Gastroesophageal sphincter (tissue), 4 donors: Measurements from ENCODE around the gene TRAF3. TPM values are rescaled to one million over a fixed set of nuclear protein-coding genes. Genes with fewer than 3 reads are reported as not detected.

Experiments used
- ATAC-seq: fragments of 150-250 bp; one replicate; pipeline ENCODE4 v1.9.1; 2016; ENCODE audit warnings: mild to moderate bottlenecking, moderate library complexity
- H3K27ac ChIP-seq, 4 donors: fragments of 200-600 bp; sonication (generic) in 3 of 4; 1 replicate in 3 of 4; 2 replicates in 1 of 4; pipeline ENCODE4 v1.5.1; 2016 to 2019
- H3K27me3 ChIP-seq: fragments of 200-600 bp; sonication (generic); one replicate; pipeline ENCODE4 v1.5.1; 2019
- H3K36me3 ChIP-seq, 2 donors: fragments of 200-600 bp; sonication (generic); one replicate each; pipeline ENCODE4 v1.5.1; 2019; ENCODE audit warnings: control low read depth in 1 of 2
- H3K4me1 ChIP-seq, 3 donors: fragments of 200-600 bp; sonication (generic); 1 replicate in 2 of 3; 2 replicates in 1 of 3; pipeline ENCODE4 v1.5.1; 2016 to 2019; ENCODE audit warnings: control low read depth in 2 of 3
- H3K4me3 ChIP-seq, 2 donors: fragments of 200-600 bp; sonication (generic); one replicate each; pipeline ENCODE4 v1.5.1; 2019; ENCODE audit warnings: mild to moderate bottlenecking in 1 of 2, moderate library complexity in 1 of 2
- H3K9me3 ChIP-seq, 3 donors: fragments of 200-600 bp; sonication (generic); one replicate each; pipeline ENCODE4 v1.5.1; 2017 to 2019; ENCODE audit warnings: control low read depth in 2 of 3
- CTCF ChIP-seq, 4 experiments: fragments of 200-600 bp in 2 of 4; fragments of 450-650 bp in 2 of 4; sonication (generic) in 1 of 4; IDR thresholded peaks; one replicate each; pipeline ENCODE4 v1.5.1; 2017 to 2019; ENCODE audit warnings: antibody characterized with exemption in 4 of 4, mild to moderate bottlenecking in 2 of 4, moderate library complexity in 2 of 4
- EP300 ChIP-seq: sonication (generic); formaldehyde crosslinking; IDR thresholded peaks from one replicate; pipeline ENCODE4 v1.6.1; 2017; ENCODE audit warnings: antibody characterized with exemption, mild to moderate bottlenecking
- POLR2A ChIP-seq, 2 donors: fragments of 450-650 bp; IDR thresholded peaks; one replicate each; pipeline ENCODE4 v1.6.1; 2017; ENCODE audit warnings: antibody characterized with exemption in 2 of 2, mild to moderate bottlenecking in 2 of 2, moderate library complexity in 1 of 2
- POLR2AphosphoS5 ChIP-seq: sonication (generic); formaldehyde crosslinking; IDR thresholded peaks from one replicate; pipeline ENCODE4 v1.6.1; 2017; ENCODE audit warnings: antibody characterized with exemption
- WGBS, 2 donors: methylation state at CpG; one replicate each; pipeline ENCODE4 v1.1.5; 2018; ENCODE audit warnings: low coverage in 1 of 2; 5-methylcytosine and 5-hydroxymethylcytosine counted together
- total RNA-seq, 4 donors: library from RNA; depleted of rRNA; stranded (reverse); fragments of >200 nt; gene quantifications; one replicate each; pipeline ENCODE4 v1.1.0, GENCODE V29; 2016

Gene TRAF3
- total RNA-seq, 4 donors from 2014 or later, result 10.9 to 29.0 (median 18.7) TPM

- TF ChIP-seq CTCF (IDR thresholded peaks at IDR 0.05), result no peak
- TF ChIP-seq POLR2A (IDR thresholded peaks at IDR 0.05), result no peak
- TF ChIP-seq EP300, result no peak
- no peak for TF ChIP-seq POLR2AphosphoS5
- WGBS, 2 donors, result 100% methylated on average over 2 of the region's 3 CpGs; no CpG with 5 or more reads in 1 of the 2 donors
Observed at GRCh38 chr14:102736956-102737355, 40.3 kb upstream of the TRAF3 start.

GRCh38 chr14:102737402-102738372 lies 39.6 kb upstream of the TRAF3 start:
- H3K9me3 ChIP-seq, result peaks cover 0 to 26% (median 0%) of the 10 kb centered on the region in 3 donors
- no peaks in the 10 kb centered on the region for H3K27me3 ChIP-seq
- TF ChIP-seq EP300 (no peak), POLR2A (IDR thresholded peaks at IDR 0.05) (no peak), POLR2AphosphoS5 (no peak), CTCF (IDR thresholded peaks at IDR 0.05) (no peak)
- H3K36me3 ChIP-seq, result peaks cover 0 to 31% of the 10 kb centered on the region in 2 donors
- WGBS, 2 donors, result 86% methylated on average over 5 of the region's 18 CpGs; no CpG with 5 or more reads in 1 of the 2 donors
- no peaks in the 10 kb centered on the region for H3K4me1 ChIP-seq
- ATAC-seq, result no peak
- H3K4me3 ChIP-seq, result no peak overlapping the region
- no peak overlapping the region for H3K27ac ChIP-seq

More at GRCh38 chr14:102736956-102737355, 40.3 kb upstream of the TRAF3 start:
- no peak for ATAC-seq
- peaks cover 0 to 19% (median 0%) of the 10 kb centered on the region in 3 donors for H3K9me3 ChIP-seq
- no peak overlapping the region for H3K27ac ChIP-seq
- no peak overlapping the region for H3K4me3 ChIP-seq
- no peaks in the 10 kb centered on the region for H3K27me3 ChIP-seq
- peaks cover 0 to 35% of the 10 kb centered on the region in 2 donors for H3K36me3 ChIP-seq
- no peaks in the 10 kb centered on the region for H3K4me1 ChIP-seq

GRCh38 chr14:102738373-102739189 lies 38.7 kb upstream of the TRAF3 start:
- TF ChIP-seq POLR2AphosphoS5, result no peak
- no peak for TF ChIP-seq EP300
- no peak for TF ChIP-seq POLR2A (IDR thresholded peaks at IDR 0.05)
- TF ChIP-seq CTCF (IDR thresholded peaks at IDR 0.05), result no peak
- no peak for ATAC-seq
- no peak overlapping the region for H3K27ac ChIP-seq
- no peaks in the 10 kb centered on the region for H3K27me3 ChIP-seq
- no peak overlapping the region for H3K4me3 ChIP-seq
- peaks cover 0 to 35% (median 0%) of the 10 kb centered on the region in 3 donors for H3K9me3 ChIP-seq
- H3K36me3 ChIP-seq, result peaks cover 0 to 25% of the 10 kb centered on the region in 2 donors
- 80% methylated on average over 3 of the region's 11 CpGs; no CpG with 5 or more reads in 1 of the 2 donors for WGBS, 2 donors
- H3K4me1 ChIP-seq, result no peaks in the 10 kb centered on the region

- no peak for ATAC-seq
- TF ChIP-seq EP300 (no peak), POLR2A (IDR thresholded peaks at IDR 0.05) (no peak), POLR2AphosphoS5 (no peak), CTCF (IDR thresholded peaks at IDR 0.05) (no peak)
- no CpG with 5 or more reads among the region's 3 CpGs for WGBS, 2 donors
Observed at GRCh38 chr14:102739190-102739469, 38.1 kb upstream of the TRAF3 start.

More at GRCh38 chr14:102739190-102739469, 38.1 kb upstream of the TRAF3 start:
- Histone ChIP-seq H3K27me3 (no peaks in the 10 kb centered on the region), H3K4me3 (no peak overlapping the region), H3K9me3 (peaks cover 0 to 35% (median 0%) of the 10 kb centered on the region in 3 donors), H3K4me1 (no peaks in the 10 kb centered on the region), H3K36me3 (peaks cover 0 to 25% of the 10 kb centered on the region in 2 donors), H3K27ac (no peak overlapping the region)
